HCT116 (cell line): ENCODE measurements around the gene PPFIA1. TPM values are rescaled to one million over a fixed set of nuclear protein-coding genes. Genes with fewer than 3 reads are reported as not detected.

Source experiments
- ATAC-seq: fragments of 200-7000 bp; cut with Tn5 transposase; 2 replicates; pipeline ENCODE4 v1.9.1; 2020; ENCODE audit warnings: mild to moderate bottlenecking, moderate library complexity
- BruUV-seq: library from RNA; stranded (reverse); fragments of 400-500 nt; replicated peaks from 2 replicates; lab custom pipeline; 2021; lab: Mats Ljungman, UMichigan
- CTCF ChIA-PET: fragments of 300-600 bp; sonication (Branson Sonifier 250); formaldehyde crosslinking; loops from one replicate; lab custom pipeline; 2021; ENCODE audit warnings: antibody characterized with exemption; lab: Charles Lee
- POLR2A ChIA-PET: fragments of 300-600, 350-600 bp; sonication (Branson Sonifier 250); formaldehyde crosslinking; loops from one replicate; lab custom pipeline; 2021; ENCODE audit warnings: antibody characterized with exemption; lab: Charles Lee
- RAD21 ChIA-PET, 2 experiments: fragments of 300-600 bp; sonication (Branson Sonifier 250); formaldehyde crosslinking; loops; one replicate each; lab custom pipeline; 2023; ENCODE audit warnings: low total read pairs in 2 of 2; ENCODE audit not compliant: uncharacterized antibody in 2 of 2, unreplicated experiment in 2 of 2, low non-redundant PET in 1 of 2; lab: Charles Lee
- DNase-seq: peaks from one replicate; pipeline ENCODE4 v3.0.0-alpha.2; 2010; ENCODE audit warnings: low read depth, low spot score
- H2AFZ ChIP-seq: fragments of 200-600 bp; shearing (Covaris generic), sonication (generic); 2 replicates; pipeline ENCODE4 v1.6.1; 2017; ENCODE audit warnings: low read depth, mixed run types, mixed read lengths, antibody characterized with exemption, low read length; ENCODE audit not compliant: poor library complexity, severe bottlenecking
- H3K27ac ChIP-seq: 2 replicates; pipeline ENCODE4 v1.5.1; 2012; ENCODE audit warnings: low read depth, low read length
- H3K27me3 ChIP-seq: fragments of 200-600 bp; sonication (generic); 2 replicates; pipeline ENCODE4 v1.6.1; 2016; ENCODE audit warnings: mixed run types, low read length, mixed read lengths; ENCODE audit not compliant: insufficient read depth
- H3K36me3 ChIP-seq, 2 experiments: fragments of 200-500 bp in 1 of 2; fragments of 200-600 bp in 1 of 2; sonication (Bioruptor generic) in 1 of 2; sonication (generic) in 1 of 2; 2 replicates each; pipeline versions ENCODE4 v1.5.1 to v1.6.1; 2014 to 2016; ENCODE audit warnings: low read length in 2 of 2, inconsistent platforms in 1 of 2, mixed read lengths in 1 of 2, mixed run types in 1 of 2; ENCODE audit not compliant: insufficient read depth in 2 of 2, control insufficient read depth in 1 of 2
- H3K4me1 ChIP-seq, 2 experiments: fragments of 200-600 bp in 1 of 2; sonication (generic) in 1 of 2; 2 replicates each; pipeline versions ENCODE4 v1.5.1 to v1.6.1; 2012 to 2017; ENCODE audit warnings: low read length in 2 of 2, inconsistent platforms in 1 of 2, mild to moderate bottlenecking in 1 of 2, mixed read lengths in 1 of 2, mixed run types in 1 of 2, moderate library complexity in 1 of 2; ENCODE audit not compliant: insufficient read depth in 2 of 2, control insufficient read depth in 1 of 2
- H3K4me2 ChIP-seq: fragments of 200-600 bp; sonication (generic); 2 replicates; pipeline ENCODE4 v1.6.1; 2017; ENCODE audit warnings: mixed run types, low read length, mixed read lengths
- H3K4me3 ChIP-seq, 2 experiments: fragments of 200-600 bp in 1 of 2; sonication (generic) in 1 of 2; replicated peaks in 1 of 2; 2 replicates each; pipeline ENCODE4 v1.5.1; 2011 to 2016; ENCODE audit warnings: low read length in 2 of 2, control low read depth in 1 of 2, low read depth in 1 of 2, mild to moderate bottlenecking in 1 of 2, mixed read lengths in 1 of 2, mixed run types in 1 of 2
- H3K79me2 ChIP-seq: fragments of 200-600 bp; sonication (generic); 2 replicates; pipeline ENCODE4 v1.6.1; 2017; ENCODE audit warnings: mild to moderate bottlenecking, mixed run types, low read length, moderate library complexity, mixed read lengths; ENCODE audit not compliant: insufficient read depth
- H3K9ac ChIP-seq: fragments of 200-600 bp; sonication (generic); 2 replicates; pipeline ENCODE4 v1.6.1; 2016; ENCODE audit warnings: low read length, mixed read lengths
- H3K9me2 ChIP-seq: fragments of 200-600 bp; sonication (generic), shearing (Covaris generic); 2 replicates; pipeline ENCODE4 v1.6.1; 2017; ENCODE audit warnings: mixed run types, mild to moderate bottlenecking, moderate library complexity; ENCODE audit not compliant: insufficient read depth
- H3K9me3 ChIP-seq, 2 experiments: fragments of 200-500 bp in 1 of 2; fragments of 200-600 bp in 1 of 2; sonication (Bioruptor generic) in 1 of 2; sonication (generic) in 1 of 2; 2 replicates each; pipeline ENCODE4 v1.6.1; 2014 to 2017; ENCODE audit warnings: low read length in 2 of 2, mixed read lengths in 2 of 2, inconsistent platforms in 1 of 2, low read depth in 1 of 2, mild to moderate bottlenecking in 1 of 2, mixed run types in 1 of 2, moderate library complexity in 1 of 2; ENCODE audit not compliant: control insufficient read depth in 1 of 2, insufficient read depth in 1 of 2
- H4K20me1 ChIP-seq: fragments of 200-600 bp; sonication (generic), shearing (Covaris generic); 2 replicates; pipeline ENCODE4 v1.6.1; 2017; ENCODE audit warnings: mixed run types, mild to moderate bottlenecking, moderate library complexity; ENCODE audit not compliant: insufficient read depth
- CBX3 ChIP-seq: IDR thresholded peaks from 2 replicates; pipeline ENCODE4 v1.6.1; 2012; ENCODE audit warnings: low read depth
- EGR1 ChIP-seq: IDR thresholded peaks from 2 replicates; pipeline ENCODE4 v1.6.1; 2012; ENCODE audit warnings: low read depth
- ELF1 ChIP-seq: IDR thresholded peaks from 2 replicates; pipeline ENCODE4 v1.6.1; 2012; ENCODE audit warnings: low read depth, borderline replicate concordance
- EZH2 ChIP-seq: fragments of 200-600 bp; sonication (generic); IDR thresholded peaks from 2 replicates; pipeline ENCODE4 v1.6.1; 2017; ENCODE audit warnings: antibody characterized with exemption, mixed run types
- EZH2phosphoT487 ChIP-seq: fragments of 200-600 bp; IDR thresholded peaks from 2 replicates; pipeline ENCODE4 v1.6.1; 2018; ENCODE audit warnings: antibody characterized with exemption, borderline replicate concordance
- FOSL1 ChIP-seq: IDR thresholded peaks from 2 replicates; pipeline ENCODE4 v1.6.1; 2012; ENCODE audit warnings: low read depth
- JUND ChIP-seq: IDR thresholded peaks from 2 replicates; pipeline ENCODE4 v1.6.1; 2012
- POLR2A ChIP-seq: IDR thresholded peaks from 2 replicates; pipeline ENCODE4 v1.7.0; 2011; ENCODE audit warnings: borderline replicate concordance; ENCODE audit not compliant: insufficient read depth, insufficient read length; ENCODE audit errors: extremely low read depth
- POLR2AphosphoS5 ChIP-seq: IDR thresholded peaks from 2 replicates; pipeline ENCODE4 v1.6.1; 2011; ENCODE audit warnings: mild to moderate bottlenecking, low read depth, low read length, moderate library complexity
- SP1 ChIP-seq: IDR thresholded peaks from 2 replicates; pipeline ENCODE4 v1.6.1; 2012; ENCODE audit warnings: low read depth
- SRF ChIP-seq: IDR thresholded peaks from 2 replicates; pipeline ENCODE4 v1.6.1; 2012; ENCODE audit warnings: low read depth
- TCF7L2 ChIP-seq: IDR thresholded peaks from 2 replicates; pipeline ENCODE4 v1.7.0; 2011; ENCODE audit warnings: borderline replicate concordance, inconsistent platforms; ENCODE audit not compliant: insufficient read depth, insufficient read length; ENCODE audit errors: extremely low read depth
- YY1 ChIP-seq: IDR thresholded peaks from 2 replicates; pipeline ENCODE4 v1.6.1; 2011; ENCODE audit warnings: low read length, low read depth, moderate library complexity, mild to moderate bottlenecking; ENCODE audit not compliant: insufficient replicate concordance; ENCODE audit errors: extremely low read depth
- ZNF274 ChIP-seq: fragments of 200-500 bp; sonication (Bioruptor generic); IDR thresholded peaks from 2 replicates; pipeline ENCODE4 v1.6.1; 2014; ENCODE audit warnings: mild to moderate bottlenecking, low read depth, low read length, inconsistent platforms
- intact Hi-C: fragments of 100-400 bp; cut with micrococcal nuclease; formaldehyde crosslinking; loops from 2 replicates; pipeline ENCODE4 v1.10.0; 2022
- total RNA-seq: library from RNA; stranded (reverse); gene quantifications from one replicate; pipeline ENCODE4 v1.2.1, GENCODE V29; 2021; ENCODE audit not compliant: unreplicated experiment
- TF ChIP-seq, protein P1 (sequence below): IDR thresholded peaks from 2 replicates; pipeline ENCODE4 v1.6.1; 2011; ENCODE audit warnings: mild to moderate bottlenecking, low read length, moderate library complexity; ENCODE audit not compliant: insufficient replicate concordance; ENCODE audit errors: extremely low read depth
- TF ChIP-seq, protein P2 (sequence below): IDR thresholded peaks from 2 replicates; pipeline ENCODE4 v1.6.1; 2012
- TF ChIP-seq, protein P3 (sequence below): IDR thresholded peaks from 2 replicates; pipeline ENCODE4 v1.6.1; 2012; ENCODE audit warnings: low read depth
- TF ChIP-seq, protein P4 (sequence below): IDR thresholded peaks from 2 replicates; pipeline ENCODE4 v1.6.1; 2012

The PPFIA1 gene
- total RNA-seq, 1 experiment from 2014 or later, result 48.6 TPM

DNA sequence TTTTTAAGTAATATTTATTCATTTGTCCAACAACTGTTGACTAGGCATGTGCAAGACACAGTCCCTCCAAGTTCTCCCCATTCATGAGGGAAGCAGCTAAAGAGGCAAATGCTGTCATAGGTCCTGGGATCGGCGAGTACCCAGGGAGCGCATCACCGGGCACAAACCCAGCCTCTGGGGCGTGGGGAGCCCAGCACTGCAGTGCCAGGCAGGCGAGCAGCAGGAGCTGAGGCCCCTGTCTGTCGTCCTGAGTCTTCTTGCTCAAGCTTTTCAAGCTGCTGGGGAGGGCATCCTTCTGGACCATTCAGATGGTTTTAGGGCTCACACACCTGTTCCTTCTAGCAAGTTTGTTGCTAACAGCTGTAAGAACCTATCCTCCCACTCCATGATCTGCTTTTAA, 62.1 kb downstream of the PPFIA1 start:
- POLR2A ChIA-PET, result no interaction called here
- no peak for DNase-seq
- Histone ChIP-seq H3K4me1 (no peaks in the 10 kb centered on the region), H4K20me1 (no peaks in the 10 kb centered on the region), H3K9ac (no peak overlapping the region), H3K27me3 (no peaks in the 10 kb centered on the region), H3K4me2 (no peak overlapping the region), H3K27ac (no peak overlapping the region), H2AFZ (no peak overlapping the region), H3K79me2 (no peaks in the 10 kb centered on the region), H3K9me2 (no peaks in the 10 kb centered on the region), H3K4me3 (no peak overlapping the region), H3K36me3 (peaks cover 47 to 69% of the 10 kb centered on the region in 2 experiments), H3K9me3 (no peaks in the 10 kb centered on the region)
- CTCF ChIA-PET, result no interaction called here
- TF ChIP-seq, protein P1, sequence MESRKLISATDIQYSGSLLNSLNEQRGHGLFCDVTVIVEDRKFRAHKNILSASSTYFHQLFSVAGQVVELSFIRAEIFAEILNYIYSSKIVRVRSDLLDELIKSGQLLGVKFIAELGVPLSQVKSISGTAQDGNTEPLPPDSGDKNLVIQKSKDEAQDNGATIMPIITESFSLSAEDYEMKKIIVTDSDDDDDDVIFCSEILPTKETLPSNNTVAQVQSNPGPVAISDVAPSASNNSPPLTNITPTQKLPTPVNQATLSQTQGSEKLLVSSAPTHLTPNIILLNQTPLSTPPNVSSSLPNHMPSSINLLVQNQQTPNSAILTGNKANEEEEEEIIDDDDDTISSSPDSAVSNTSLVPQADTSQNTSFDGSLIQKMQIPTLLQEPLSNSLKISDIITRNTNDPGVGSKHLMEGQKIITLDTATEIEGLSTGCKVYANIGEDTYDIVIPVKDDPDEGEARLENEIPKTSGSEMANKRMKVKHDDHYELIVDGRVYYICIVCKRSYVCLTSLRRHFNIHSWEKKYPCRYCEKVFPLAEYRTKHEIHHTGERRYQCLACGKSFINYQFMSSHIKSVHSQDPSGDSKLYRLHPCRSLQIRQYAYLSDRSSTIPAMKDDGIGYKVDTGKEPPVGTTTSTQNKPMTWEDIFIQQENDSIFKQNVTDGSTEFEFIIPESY, result no peak
- no peak for TF ChIP-seq ZNF274
- no peak for TF ChIP-seq ELF1
- TF ChIP-seq EGR1, result no peak
- TF ChIP-seq, protein P2, sequence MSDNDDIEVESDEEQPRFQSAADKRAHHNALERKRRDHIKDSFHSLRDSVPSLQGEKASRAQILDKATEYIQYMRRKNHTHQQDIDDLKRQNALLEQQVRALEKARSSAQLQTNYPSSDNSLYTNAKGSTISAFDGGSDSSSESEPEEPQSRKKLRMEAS, result no peak
- no peak for TF ChIP-seq YY1
- TF ChIP-seq CBX3, result no peak
- no peak for TF ChIP-seq EZH2
- no peak for TF ChIP-seq FOSL1
- TF ChIP-seq, protein P3, sequence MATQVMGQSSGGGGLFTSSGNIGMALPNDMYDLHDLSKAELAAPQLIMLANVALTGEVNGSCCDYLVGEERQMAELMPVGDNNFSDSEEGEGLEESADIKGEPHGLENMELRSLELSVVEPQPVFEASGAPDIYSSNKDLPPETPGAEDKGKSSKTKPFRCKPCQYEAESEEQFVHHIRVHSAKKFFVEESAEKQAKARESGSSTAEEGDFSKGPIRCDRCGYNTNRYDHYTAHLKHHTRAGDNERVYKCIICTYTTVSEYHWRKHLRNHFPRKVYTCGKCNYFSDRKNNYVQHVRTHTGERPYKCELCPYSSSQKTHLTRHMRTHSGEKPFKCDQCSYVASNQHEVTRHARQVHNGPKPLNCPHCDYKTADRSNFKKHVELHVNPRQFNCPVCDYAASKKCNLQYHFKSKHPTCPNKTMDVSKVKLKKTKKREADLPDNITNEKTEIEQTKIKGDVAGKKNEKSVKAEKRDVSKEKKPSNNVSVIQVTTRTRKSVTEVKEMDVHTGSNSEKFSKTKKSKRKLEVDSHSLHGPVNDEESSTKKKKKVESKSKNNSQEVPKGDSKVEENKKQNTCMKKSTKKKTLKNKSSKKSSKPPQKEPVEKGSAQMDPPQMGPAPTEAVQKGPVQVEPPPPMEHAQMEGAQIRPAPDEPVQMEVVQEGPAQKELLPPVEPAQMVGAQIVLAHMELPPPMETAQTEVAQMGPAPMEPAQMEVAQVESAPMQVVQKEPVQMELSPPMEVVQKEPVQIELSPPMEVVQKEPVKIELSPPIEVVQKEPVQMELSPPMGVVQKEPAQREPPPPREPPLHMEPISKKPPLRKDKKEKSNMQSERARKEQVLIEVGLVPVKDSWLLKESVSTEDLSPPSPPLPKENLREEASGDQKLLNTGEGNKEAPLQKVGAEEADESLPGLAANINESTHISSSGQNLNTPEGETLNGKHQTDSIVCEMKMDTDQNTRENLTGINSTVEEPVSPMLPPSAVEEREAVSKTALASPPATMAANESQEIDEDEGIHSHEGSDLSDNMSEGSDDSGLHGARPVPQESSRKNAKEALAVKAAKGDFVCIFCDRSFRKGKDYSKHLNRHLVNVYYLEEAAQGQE, result no peak
- TF ChIP-seq, protein P4, sequence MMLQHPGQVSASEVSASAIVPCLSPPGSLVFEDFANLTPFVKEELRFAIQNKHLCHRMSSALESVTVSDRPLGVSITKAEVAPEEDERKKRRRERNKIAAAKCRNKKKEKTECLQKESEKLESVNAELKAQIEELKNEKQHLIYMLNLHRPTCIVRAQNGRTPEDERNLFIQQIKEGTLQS, result no peak
- TF ChIP-seq POLR2AphosphoS5, result no peak
- no peak for TF ChIP-seq SRF
- no peak for TF ChIP-seq JUND
- TF ChIP-seq EZH2phosphoT487, result no peak
- TF ChIP-seq TCF7L2, result no peak
- TF ChIP-seq SP1, result no peak
- TF ChIP-seq POLR2A, result no peak
- intact Hi-C loops, result no loop called here
- ATAC-seq, result no peak
- RAD21 ChIA-PET, result no interaction called here
- BruUV-seq, result no TSS peak
